K562 (cell line): ENCODE measurements around the gene C21orf58. TPM values are rescaled to one million over a fixed set of nuclear protein-coding genes. Genes with fewer than 3 reads are reported as not detected.

Experiments used
- ATF1 ChIP-seq, 2 experiments: fragments of 450-650 bp in 1 of 2; IDR thresholded peaks; 2 replicates each; pipeline ENCODE4 v1.6.1; 2016; ENCODE audit warnings: missing compliant biosample characterization in 1 of 2, missing genetic modification characterization in 1 of 2
- DEAF1 ChIP-seq: fragments of 450-650 bp; formaldehyde crosslinking; IDR thresholded peaks from 2 replicates; pipeline ENCODE4 v1.4.0; 2020; ENCODE audit warnings: mild to moderate bottlenecking, moderate library complexity
- EZH2 ChIP-seq: IDR thresholded peaks from 2 replicates; pipeline ENCODE4 v1.6.1; 2012; ENCODE audit warnings: low read depth, mild to moderate bottlenecking, inconsistent platforms, low read length, borderline replicate concordance
- HNRNPH1 ChIP-seq: fragments of 200-400 bp; formaldehyde crosslinking; optimal IDR thresholded peaks from 2 replicates; pipeline ENCODE3; 2017; ENCODE audit warnings: low read depth, mild to moderate bottlenecking, low read length, moderate library complexity
- KAT2B ChIP-seq: IDR thresholded peaks from one replicate; pipeline ENCODE4 v1.6.1; 2012; ENCODE audit warnings: low read depth, mild to moderate bottlenecking, control low read depth, inconsistent platforms, low read length, moderate library complexity
- KLF1 ChIP-seq: fragments of 450-650 bp; IDR thresholded peaks from 2 replicates; pipeline ENCODE4 v1.6.1; 2016; ENCODE audit warnings: missing genetic modification characterization, missing compliant biosample characterization
- KLF6 ChIP-seq: fragments of 250-450 bp; sonication (Bioruptor Pico); IDR thresholded peaks from 2 replicates; pipeline ENCODE4 v1.4.0; 2020; ENCODE audit warnings: mild to moderate bottlenecking, moderate library complexity, borderline replicate concordance
- NR2C1 ChIP-seq, 2 experiments: fragments of 450-650 bp; IDR thresholded peaks; 2 replicates each; pipeline ENCODE4 v1.6.1; 2017; ENCODE audit warnings: mild to moderate bottlenecking in 2 of 2, antibody characterized with exemption in 1 of 2, inconsistent platforms in 1 of 2, missing compliant biosample characterization in 1 of 2, missing genetic modification characterization in 1 of 2
- NR2C2 ChIP-seq, 2 experiments: fragments of 200-800 bp in 1 of 2; sonication (Bioruptor generic) in 1 of 2; sonication (generic) in 1 of 2; formaldehyde crosslinking in 1 of 2; IDR thresholded peaks; 2 replicates each; pipeline versions ENCODE4 v1.6.1 to v1.8.0; 2016 to 2022; ENCODE audit warnings: mild to moderate bottlenecking in 1 of 2, missing compliant biosample characterization in 1 of 2, missing genetic modification characterization in 1 of 2, missing genetic modification reagents in 1 of 2
- NR2F6 ChIP-seq: fragments of 450-650 bp; formaldehyde crosslinking; IDR thresholded peaks from 2 replicates; pipeline ENCODE4 v1.4.0; 2020; ENCODE audit warnings: mild to moderate bottlenecking
- SMAD3 ChIP-seq: fragments of 450-650 bp; formaldehyde crosslinking; conservative IDR thresholded peaks from 2 replicates; pipeline ENCODE4 v1.4.0; 2020; ENCODE audit warnings: mild to moderate bottlenecking
- STAT5B ChIP-seq: fragments of 250-450 bp; sonication (Bioruptor Pico); IDR thresholded peaks from 2 replicates; pipeline ENCODE4 v1.8.0; 2021; ENCODE audit warnings: mild to moderate bottlenecking, inconsistent platforms
- TBP ChIP-seq: optimal IDR thresholded peaks from 2 replicates; pipeline ENCODE3; 2011; ENCODE audit warnings: low read depth, low read length, improper control_type of control experiment
- ZFP30 ChIP-seq: fragments of 250-450 bp; sonication (Bioruptor Pico); IDR thresholded peaks from 2 replicates; pipeline ENCODE4 v1.8.0; 2022; ENCODE audit warnings: moderate library complexity, mild to moderate bottlenecking, inconsistent platforms, borderline replicate concordance
- ZNF23 ChIP-seq: fragments of 250-450 bp; sonication (Bioruptor Pico); IDR thresholded peaks from 2 replicates; pipeline ENCODE4 v1.4.0; 2020; ENCODE audit warnings: mild to moderate bottlenecking
- ZNF263 ChIP-seq: sonication (generic); formaldehyde crosslinking; IDR thresholded peaks from 2 replicates; pipeline ENCODE4 v1.8.0; 2022; ENCODE audit warnings: mild to moderate bottlenecking, missing genetic modification reagents, borderline replicate concordance
- ZNF311 ChIP-seq: fragments of 250-450 bp; sonication (Bioruptor Pico); IDR thresholded peaks from 2 replicates; pipeline ENCODE4 v1.4.0; 2020; ENCODE audit warnings: mild to moderate bottlenecking, moderate library complexity
- ZNF318 ChIP-seq, 2 experiments: fragments of 450-650 bp; IDR thresholded peaks; 2 replicates each; pipeline ENCODE4 v1.6.1; 2016; ENCODE audit warnings: mild to moderate bottlenecking in 2 of 2, borderline replicate concordance in 1 of 2, low read depth in 1 of 2, moderate library complexity in 1 of 2
- ZNF347 ChIP-seq: fragments of 450-650 bp; formaldehyde crosslinking; IDR thresholded peaks from 2 replicates; pipeline ENCODE4 v1.4.0; 2020; ENCODE audit warnings: low read depth, mild to moderate bottlenecking, moderate library complexity
- polyA plus RNA-seq, 8 experiments: library from polyadenylated mRNA; depleted of rRNA in 4 of 8; stranded (reverse) in 5 of 8; unstranded in 3 of 8; fragments of >200 nt; fragmentation: Nextera tagmentation in 2 of 8; fragmentation: Illumina TruSeq in 1 of 8; extraction: Ambion mirVana in 2 of 8; extraction: Trizol in 1 of 8; gene quantifications; 2 replicates each; pipeline versions ENCODE4 v1.2.1 to v1.2.3, GENCODE V29; 2011 to 2014; ENCODE audit warnings: inconsistent platforms in 1 of 8, missing spikeins in 1 of 8
- total RNA-seq, 7 experiments: library from RNA; depleted of rRNA in 6 of 7; stranded (reverse); fragments of >200 nt in 6 of 7; fragmentation: Illumina TruSeq in 2 of 7; extraction: Trizol in 2 of 7; gene quantifications; 2 replicates each; pipeline versions ENCODE4 v1.2.1 to v1.2.3, GENCODE V29; 2011 to 2021; ENCODE audit warnings: low replicate concordance in 1 of 7

C21orf58 gene
- total and polyA plus RNA-seq, 9 of the 15 experiments (the other 6 are each of a cell fraction or from before 2014, with no cell fraction given) = 1.2 to 30.5 (median 12.4) TPM

GRCh38 chr21:46294647-46295176 is 29.0 kb downstream of the C21orf58 start (continued):
- TF ChIP-seq DEAF1 (CRISPR knock-in tag) (no peak), EZH2 (no peak), NR2C1 (IDR thresholded peaks at IDR 0.05) (no peak), NR2C1 (tag; IDR thresholded peaks at IDR 0.05) (no peak; the same call in 1 of the 2 replicates), KAT2B (no peak), HNRNPH1 (no peak), STAT5B (no peak), ZNF318 (IDR thresholded peaks at IDR 0.05; ENCODE audit: borderline replicate concordance in 1 of 2, low read depth in 1 of 2) (no peak), KLF6 (CRISPR knock-in tag) (no peak), TBP (no peak), NR2C2 (CRISPR knock-in tag; IDR thresholded peaks at IDR 0.05) (no peak), NR2C2 (tag; IDR thresholded peaks at IDR 0.05) (no peak), SMAD3 (CRISPR knock-in tag) (no peak), KLF1 (tag) (no peak), ATF1 (CRISPR knock-in tag; IDR thresholded peaks at IDR 0.05) (no peak), ATF1 (tag; IDR thresholded peaks at IDR 0.05) (no peak), ZNF263 (CRISPR knock-in tag) (0 out of 2 replicates have a peak, but pooled peaks have one; percentile 31), ZNF347 (CRISPR knock-in tag) (no peak), NR2F6 (CRISPR knock-in tag) (no peak), ZNF23 (no peak), ZNF311 (CRISPR knock-in tag) (no peak), ZFP30 (CRISPR knock-in tag) (no peak)
